Thyroid gland (tissue), 4 donors: ENCODE data around the gene FRMPD1.

Experiments
- POLR2A ChIP-seq, 2 donors: fragments of 450-650 bp; IDR thresholded peaks; one replicate each; pipeline ENCODE4 v1.6.1; 2017; ENCODE audit warnings: antibody characterized with exemption in 2 of 2, mild to moderate bottlenecking in 2 of 2, moderate library complexity in 1 of 2
- TF ChIP-seq, protein P1 (sequence below), 6 experiments: fragments of 200-600 bp in 3 of 6; fragments of 450-650 bp in 3 of 6; sonication (generic) in 3 of 6; IDR thresholded peaks; one replicate each; pipeline ENCODE4 v1.5.1; 2016 to 2019; ENCODE audit warnings: antibody characterized with exemption in 6 of 6, mild to moderate bottlenecking in 2 of 6, inconsistent platforms in 1 of 6, moderate library complexity in 1 of 6

DNA sequence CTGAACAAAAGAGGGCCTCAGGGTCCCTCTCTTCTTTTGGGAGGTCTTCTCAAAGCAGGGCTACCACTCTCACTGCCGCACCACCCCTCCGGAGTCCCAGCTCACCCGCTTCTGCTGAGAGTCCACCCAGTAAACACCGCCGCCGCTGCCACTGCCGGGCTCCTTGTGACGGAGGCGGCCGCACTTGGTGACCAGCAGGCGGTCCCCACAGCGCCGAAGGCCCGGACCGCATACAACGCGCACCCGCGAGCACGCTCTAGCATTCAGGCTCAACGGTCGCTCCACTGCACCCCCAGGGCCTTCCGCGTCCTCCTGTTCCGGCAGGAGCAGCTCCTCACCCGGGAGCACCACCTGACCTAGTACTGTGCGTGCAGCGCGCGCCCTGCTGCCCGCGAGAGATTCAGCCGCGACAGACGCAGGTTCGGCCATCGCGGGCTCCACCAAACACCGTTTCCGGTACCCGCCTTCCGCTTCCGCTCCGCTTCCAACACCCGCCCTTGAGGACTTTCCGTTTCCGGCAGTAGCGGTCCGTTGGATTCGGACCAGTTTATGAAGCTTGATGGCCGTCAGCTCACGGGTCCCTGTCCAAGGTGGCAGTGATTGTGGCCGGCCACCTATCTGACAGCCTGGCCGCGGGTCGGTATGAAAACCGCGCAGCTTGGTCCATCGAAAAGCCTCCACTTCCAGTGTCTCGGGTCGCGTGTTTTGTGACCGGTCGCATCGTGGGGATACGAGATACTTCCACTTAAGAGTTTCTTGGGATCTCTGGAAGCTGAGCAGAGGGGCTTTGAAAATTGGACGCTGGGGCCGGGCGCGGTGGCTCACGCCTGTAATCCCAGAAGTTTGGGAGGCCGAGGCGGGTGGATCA is 134.1 kb downstream of the FRMPD1 start, which contains the start of gene EXOSC3:
- TF ChIP-seq, protein P1, sequence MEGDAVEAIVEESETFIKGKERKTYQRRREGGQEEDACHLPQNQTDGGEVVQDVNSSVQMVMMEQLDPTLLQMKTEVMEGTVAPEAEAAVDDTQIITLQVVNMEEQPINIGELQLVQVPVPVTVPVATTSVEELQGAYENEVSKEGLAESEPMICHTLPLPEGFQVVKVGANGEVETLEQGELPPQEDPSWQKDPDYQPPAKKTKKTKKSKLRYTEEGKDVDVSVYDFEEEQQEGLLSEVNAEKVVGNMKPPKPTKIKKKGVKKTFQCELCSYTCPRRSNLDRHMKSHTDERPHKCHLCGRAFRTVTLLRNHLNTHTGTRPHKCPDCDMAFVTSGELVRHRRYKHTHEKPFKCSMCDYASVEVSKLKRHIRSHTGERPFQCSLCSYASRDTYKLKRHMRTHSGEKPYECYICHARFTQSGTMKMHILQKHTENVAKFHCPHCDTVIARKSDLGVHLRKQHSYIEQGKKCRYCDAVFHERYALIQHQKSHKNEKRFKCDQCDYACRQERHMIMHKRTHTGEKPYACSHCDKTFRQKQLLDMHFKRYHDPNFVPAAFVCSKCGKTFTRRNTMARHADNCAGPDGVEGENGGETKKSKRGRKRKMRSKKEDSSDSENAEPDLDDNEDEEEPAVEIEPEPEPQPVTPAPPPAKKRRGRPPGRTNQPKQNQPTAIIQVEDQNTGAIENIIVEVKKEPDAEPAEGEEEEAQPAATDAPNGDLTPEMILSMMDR (IDR thresholded peaks at IDR 0.05), result peak in 2 of 6 experiments; percentile 4 to 9
- peak in 1 of 2 donors; percentile 72 for TF ChIP-seq POLR2A (IDR thresholded peaks at IDR 0.05)
